HG03159 (cell line): Measurements from ENCODE around the gene L3MBTL4.
"Not testable (repeated sequence)": the region's sequence is repeated elsewhere in the genome, so short reads cannot be mapped to it uniquely, and the experiment has no call there.

Source experiments
- ATAC-seq: cut with Tn5 transposase; IDR thresholded peaks from one replicate; pipeline ENCODE4 v1.9.1; 2021; ENCODE audit warnings: mild to moderate bottlenecking, moderate library complexity; ENCODE audit not compliant: unreplicated experiment

Gene L3MBTL4

DNA sequence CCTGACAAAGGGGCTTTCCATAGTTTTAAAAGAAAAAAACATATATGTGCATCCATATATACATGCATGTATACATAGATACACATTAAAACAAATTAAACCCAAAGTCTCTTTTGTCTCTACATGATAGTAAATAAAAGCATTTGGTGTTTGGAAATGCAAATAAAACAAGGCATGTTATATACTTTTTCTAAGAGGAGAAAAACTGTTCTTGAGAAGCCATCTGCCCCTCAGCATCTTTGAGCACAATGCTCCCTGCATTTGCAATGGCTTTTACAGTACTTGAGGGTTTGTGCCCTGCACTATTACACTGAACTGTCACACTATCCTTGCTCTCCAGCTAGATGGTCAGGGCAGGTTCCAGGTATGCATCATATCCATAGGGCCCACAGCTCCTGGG lies 210.2 kb downstream of the L3MBTL4 start:
- no peak for ATAC-seq

DNA sequence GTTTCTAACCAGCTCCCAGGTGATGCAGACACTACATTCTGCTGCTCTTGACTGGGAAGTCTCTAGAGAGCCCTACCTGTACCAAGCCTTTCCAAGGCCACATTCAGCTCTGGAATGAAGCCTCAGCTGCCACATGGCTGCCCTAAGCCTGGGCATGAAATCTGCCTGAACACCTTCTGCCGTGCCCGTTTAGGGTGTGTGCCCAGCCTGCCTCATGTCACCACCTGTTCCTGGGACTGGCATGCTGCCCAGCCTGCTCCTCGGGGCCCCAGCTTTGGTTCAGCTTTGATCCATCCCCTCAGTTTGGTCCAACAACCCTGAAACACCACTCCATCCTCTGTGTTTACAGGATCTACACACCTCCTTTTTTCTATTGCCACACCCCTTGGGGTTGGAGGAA lies 210.9 kb downstream of the L3MBTL4 start:
- ATAC-seq: no peak

- no peak for ATAC-seq
Observed at GRCh38 chr18:6202861-6203260, 211.8 kb downstream of the L3MBTL4 start.

GRCh38 chr18:6200204-6200774 lies 214.4 kb downstream of the L3MBTL4 start:
- no peak for ATAC-seq

- ATAC-seq: no peak
Observed at GRCh38 chr18:6199777-6200176, 214.9 kb downstream of the L3MBTL4 start.

DNA sequence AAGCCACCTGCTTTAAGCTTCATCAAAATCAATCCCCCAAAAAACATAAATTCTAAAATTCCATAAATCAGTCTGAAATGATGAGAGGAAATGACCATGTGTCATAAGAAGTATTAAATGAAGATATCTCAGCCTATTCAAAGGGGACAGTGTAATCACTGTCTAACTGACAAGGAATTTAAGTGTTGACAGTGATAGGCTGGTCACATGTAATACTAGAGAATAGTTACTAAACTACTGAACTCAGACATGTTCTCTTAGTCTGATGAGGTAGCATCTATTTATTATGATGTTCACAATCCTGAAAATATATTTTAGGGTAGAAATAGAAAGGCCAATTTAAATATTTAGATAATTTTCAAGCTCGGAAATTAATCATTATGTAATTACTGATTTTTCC lies 216.1 kb downstream of the L3MBTL4 start:
- ATAC-seq: no peak

- ATAC-seq: no peak
Observed at GRCh38 chr18:6194640-6195039, 220.1 kb downstream of the L3MBTL4 start.

DNA sequence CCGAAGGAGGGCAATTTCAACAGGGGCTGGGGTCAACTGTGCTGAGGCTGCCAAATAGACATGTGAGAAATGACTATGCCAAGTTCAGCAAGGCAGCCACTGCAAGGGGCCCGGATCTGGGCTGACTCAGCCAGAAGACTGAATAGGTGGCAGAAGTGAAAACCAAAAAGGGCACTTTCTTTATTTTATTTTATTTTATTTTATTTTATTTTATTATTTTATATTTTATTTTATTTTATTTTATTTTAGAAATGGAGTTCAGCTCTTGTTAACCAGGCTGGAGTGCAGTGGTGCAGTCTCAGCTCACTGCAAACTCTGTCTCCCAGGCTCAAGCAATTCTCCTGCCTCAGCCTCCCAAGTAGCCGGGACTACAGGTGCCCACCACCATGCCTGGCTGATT lies 228.9 kb downstream of the L3MBTL4 start:
- ATAC-seq: not testable (repeated sequence)

DNA sequence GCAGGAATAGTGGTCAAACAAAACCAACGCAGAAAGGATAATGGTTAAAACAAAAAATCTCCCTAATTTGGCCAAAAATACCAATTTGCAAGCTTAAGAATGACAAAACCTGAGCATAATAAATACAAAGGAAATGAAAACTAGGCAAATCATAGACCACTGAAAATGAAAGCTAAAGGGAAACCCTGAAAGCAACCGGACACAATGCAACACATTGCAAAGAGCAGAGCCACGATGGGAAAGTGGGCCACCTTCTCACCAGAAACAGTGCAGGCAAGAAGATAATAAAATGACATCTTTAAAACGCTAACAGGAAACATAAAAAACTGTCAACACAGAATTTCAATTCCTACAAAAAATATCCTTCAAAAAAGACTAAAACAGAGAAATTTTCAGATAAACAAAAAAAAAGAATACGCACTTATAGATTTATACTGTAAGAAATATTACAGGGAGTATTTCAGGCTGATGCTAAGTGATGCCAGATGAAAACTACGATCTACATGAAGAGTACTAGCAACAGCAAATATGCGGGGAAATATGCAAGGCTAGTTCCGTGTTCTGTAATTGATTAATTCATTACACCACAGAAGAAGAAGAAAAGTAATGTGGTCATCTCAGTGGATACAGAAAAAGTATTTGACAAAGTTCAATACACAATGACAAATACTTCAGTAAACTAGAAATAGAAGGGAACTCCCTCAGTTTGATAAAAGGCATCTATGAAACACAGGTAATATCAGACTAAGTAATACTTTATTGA lies 239.5 kb downstream of the L3MBTL4 start:
- no peak for ATAC-seq

- ATAC-seq: no peak
Observed at GRCh38 chr18:6170604-6171003, 244.1 kb downstream of the L3MBTL4 start.

GRCh38 chr18:6161549-6161948 lies 253.2 kb downstream of the L3MBTL4 start:
- ATAC-seq: no peak

GRCh38 chr18:6159426-6159825 lies 255.3 kb downstream of the L3MBTL4 start:
- no peak for ATAC-seq

DNA sequence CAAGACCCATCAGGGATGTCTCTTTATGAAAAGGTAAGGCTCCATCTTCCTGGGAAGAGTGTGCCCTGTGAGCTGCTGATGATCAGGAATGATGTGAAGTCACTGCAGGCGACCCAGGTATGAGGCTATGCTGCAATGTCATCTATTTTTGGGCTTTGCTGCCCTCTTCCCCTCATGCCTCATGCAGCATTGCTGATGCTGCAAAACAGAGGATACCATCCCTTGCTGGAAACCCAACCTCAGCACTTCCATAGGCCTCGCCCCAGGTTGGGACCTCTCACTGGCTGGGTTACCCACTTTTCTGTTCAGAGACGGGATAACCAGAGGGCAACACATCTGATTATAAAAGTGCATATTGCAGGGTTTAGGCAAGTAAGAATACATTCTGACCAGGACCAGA lies 255.8 kb downstream of the L3MBTL4 start:
- no peak for ATAC-seq

DNA sequence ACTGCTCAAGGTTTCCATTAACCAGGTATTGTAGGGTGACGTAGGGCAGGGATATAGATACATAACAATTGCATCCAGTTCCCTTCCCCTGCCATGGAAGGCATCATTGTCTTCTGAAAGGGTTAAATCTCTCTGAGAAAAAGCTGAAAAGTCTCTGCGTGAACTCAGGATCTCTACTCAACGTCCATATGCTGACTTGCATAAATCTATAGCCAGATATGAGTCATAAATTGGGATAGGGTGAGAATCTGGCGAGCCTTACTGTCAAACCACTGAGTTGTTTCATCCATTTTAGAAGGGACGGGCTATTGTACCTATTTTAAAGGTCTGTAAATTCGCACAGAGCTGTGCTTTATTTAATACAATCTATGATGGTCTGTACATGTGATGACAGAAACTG lies 258.3 kb downstream of the L3MBTL4 start:
- no peak for ATAC-seq

DNA sequence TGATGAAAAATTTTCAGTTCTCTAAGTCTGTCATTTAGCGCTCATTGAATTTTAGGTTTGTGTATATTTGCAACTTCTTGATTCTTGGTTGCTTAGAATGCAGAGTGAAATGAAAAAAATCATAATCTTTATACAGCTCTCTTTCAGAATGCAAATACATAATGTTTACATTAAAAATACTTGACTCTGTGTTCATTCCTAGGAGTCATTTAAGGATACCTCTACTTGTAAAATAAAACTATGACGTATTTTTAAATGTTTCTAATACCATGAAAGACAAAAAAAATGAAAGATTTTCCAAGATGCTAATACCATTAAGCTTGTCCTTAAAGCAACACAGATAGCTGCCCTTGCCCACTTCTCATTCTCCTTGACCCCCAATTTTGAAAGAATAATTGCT lies 259.0 kb downstream of the L3MBTL4 start:
- no peak for ATAC-seq

- ATAC-seq: no peak
Observed at GRCh38 chr18:6150430-6150829, 264.3 kb downstream of the L3MBTL4 start.

DNA sequence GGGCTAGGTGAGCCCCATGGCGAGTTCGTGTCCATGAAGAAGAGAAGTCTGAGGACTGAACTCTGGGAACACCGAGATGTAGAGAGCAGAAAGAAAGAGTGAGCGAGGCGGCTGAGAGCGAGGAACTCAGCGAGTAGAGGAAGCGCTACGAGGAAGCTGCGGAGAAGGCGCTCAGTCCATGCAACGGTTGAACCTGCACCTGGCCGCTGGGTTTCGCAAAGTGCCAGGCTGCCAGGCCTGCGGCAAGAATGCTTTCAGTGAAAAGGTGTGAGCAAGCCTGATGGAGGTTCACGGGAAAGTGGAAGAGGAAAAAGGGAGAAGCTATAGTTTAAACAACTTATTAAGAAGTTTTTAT lies 268.4 kb downstream of the L3MBTL4 start:
- no peak for ATAC-seq

DNA sequence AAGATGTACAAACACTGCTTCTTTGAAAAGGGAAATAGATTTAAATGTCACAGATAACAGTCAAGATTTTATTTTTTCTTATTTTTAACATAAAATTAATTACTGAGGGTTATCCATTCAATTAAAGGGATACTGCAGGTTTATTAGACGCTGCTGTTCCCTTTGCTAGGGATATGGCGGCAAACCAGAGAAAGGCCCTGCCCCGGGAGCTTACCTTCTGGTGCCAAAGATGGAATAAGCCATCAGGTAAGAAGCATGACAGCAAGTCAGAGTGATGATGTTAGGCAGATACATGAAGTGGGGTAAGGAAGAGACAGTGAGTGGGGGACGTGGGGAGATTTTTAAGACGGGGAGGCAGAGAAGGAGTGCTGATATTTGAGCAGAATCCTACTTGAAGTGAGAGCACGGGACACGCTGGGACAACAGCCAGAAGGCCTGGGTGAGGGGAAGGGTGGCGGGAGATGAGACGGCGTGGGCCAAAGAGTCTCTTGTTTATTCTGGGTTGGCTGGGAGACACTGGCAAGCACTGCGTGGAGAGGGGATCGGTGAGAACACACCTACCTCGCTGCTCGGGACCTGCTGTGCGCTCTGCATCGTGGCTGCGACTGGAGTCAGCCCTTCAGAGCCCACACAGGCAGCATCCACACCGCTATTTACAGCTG lies 268.9 kb downstream of the L3MBTL4 start:
- no peak for ATAC-seq

DNA sequence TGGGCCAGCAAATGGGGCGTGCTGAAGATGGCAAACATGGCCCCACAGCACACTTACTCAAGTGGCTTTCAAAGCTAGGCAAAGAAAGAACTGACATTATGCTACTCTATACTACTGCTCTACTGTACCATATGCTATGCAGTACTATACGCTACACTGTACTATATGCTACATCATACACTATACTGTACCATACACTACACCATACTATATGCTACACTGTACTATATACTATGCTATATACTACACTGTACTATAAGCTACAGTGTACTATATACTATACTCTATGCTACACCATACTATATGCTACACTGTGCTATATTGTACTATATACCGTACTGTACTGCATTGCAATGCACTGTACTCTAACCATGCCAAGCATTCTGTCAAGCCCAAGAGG lies 275.7 kb downstream of the L3MBTL4 start:
- no peak for ATAC-seq

DNA sequence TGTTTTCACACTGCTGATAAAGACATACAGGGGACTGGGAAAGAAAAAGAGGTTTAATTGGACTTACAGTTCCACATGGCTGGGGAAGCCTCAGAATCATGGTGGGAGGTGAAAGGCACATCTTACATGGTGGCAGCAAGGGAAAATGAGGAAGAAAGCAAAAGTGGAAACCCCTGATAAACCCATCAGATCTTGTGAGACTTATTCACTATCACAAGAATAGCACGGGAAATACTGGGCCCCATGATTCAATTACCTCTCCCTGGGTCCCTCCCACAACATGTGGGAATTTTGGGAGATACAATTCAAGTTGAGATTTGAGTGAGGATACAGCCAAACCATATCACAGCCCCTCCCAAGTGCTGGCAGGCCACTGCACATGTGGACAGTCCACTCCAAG lies 278.8 kb downstream of the L3MBTL4 start:
- not testable (repeated sequence) for ATAC-seq

DNA sequence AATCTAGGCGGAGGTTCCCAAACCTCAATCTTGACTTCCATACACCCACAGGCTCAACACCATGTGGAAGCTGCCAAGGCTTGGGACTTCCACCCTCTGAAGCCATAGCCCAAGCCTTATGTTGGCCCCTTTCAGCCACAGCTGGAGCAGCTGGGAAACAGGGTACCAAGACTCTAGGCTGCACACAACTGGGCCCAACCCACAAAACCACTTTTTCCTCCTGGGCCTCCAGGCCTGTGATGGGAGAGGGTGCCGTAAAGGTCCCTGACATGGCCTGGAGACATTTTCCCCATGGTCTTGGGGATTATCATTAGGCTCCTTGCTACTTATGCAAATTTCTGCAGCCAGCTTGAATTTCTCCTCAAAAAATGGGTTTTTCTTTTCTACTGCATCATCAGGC lies 279.7 kb downstream of the L3MBTL4 start:
- not testable (repeated sequence) for ATAC-seq

GRCh38 chr18:6132751-6133368 lies 281.9 kb downstream of the L3MBTL4 start:
- ATAC-seq: no peak
